Measurements from ENCODE around the gene LRP1.

DNA sequence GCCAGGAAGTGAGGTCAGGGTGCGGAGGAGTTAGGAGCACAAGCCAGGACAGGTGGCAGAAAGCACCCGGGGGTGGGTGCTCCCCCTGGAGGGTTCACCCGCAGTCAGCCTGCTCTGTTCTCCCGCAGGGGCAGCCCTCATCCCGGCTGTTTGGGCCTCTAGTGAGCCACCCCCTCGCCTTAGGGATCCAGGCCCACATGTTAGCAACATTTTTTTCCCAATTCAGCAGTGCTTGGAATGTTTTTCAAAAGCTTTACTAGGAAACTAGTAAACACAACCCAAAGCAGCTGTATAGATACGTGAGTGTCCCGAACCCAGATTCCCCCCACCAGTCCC is 59.8 kb downstream of the LRP1 start:
- TF ChIP-seq, protein P1, sequence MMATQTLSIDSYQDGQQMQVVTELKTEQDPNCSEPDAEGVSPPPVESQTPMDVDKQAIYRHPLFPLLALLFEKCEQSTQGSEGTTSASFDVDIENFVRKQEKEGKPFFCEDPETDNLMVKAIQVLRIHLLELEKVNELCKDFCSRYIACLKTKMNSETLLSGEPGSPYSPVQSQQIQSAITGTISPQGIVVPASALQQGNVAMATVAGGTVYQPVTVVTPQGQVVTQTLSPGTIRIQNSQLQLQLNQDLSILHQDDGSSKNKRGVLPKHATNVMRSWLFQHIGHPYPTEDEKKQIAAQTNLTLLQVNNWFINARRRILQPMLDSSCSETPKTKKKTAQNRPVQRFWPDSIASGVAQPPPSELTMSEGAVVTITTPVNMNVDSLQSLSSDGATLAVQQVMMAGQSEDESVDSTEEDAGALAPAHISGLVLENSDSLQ (IDR thresholded peaks at IDR 0.05) = no peak
- no peak for TF ChIP-seq TARDBP (IDR thresholded peaks at IDR 0.05)

All from HEK293T (cell line).